GM19099 (cell line): ENCODE data around the gene POLA1.

ENCODE experiments used
- POLR2A ChIP-seq: IDR thresholded peaks from 3 replicates; pipeline ENCODE4 v1.6.1; 2011; ENCODE audit warnings: low read depth; ENCODE audit not compliant: insufficient read length; ENCODE audit errors: extremely low read depth

Gene POLA1, protein sequence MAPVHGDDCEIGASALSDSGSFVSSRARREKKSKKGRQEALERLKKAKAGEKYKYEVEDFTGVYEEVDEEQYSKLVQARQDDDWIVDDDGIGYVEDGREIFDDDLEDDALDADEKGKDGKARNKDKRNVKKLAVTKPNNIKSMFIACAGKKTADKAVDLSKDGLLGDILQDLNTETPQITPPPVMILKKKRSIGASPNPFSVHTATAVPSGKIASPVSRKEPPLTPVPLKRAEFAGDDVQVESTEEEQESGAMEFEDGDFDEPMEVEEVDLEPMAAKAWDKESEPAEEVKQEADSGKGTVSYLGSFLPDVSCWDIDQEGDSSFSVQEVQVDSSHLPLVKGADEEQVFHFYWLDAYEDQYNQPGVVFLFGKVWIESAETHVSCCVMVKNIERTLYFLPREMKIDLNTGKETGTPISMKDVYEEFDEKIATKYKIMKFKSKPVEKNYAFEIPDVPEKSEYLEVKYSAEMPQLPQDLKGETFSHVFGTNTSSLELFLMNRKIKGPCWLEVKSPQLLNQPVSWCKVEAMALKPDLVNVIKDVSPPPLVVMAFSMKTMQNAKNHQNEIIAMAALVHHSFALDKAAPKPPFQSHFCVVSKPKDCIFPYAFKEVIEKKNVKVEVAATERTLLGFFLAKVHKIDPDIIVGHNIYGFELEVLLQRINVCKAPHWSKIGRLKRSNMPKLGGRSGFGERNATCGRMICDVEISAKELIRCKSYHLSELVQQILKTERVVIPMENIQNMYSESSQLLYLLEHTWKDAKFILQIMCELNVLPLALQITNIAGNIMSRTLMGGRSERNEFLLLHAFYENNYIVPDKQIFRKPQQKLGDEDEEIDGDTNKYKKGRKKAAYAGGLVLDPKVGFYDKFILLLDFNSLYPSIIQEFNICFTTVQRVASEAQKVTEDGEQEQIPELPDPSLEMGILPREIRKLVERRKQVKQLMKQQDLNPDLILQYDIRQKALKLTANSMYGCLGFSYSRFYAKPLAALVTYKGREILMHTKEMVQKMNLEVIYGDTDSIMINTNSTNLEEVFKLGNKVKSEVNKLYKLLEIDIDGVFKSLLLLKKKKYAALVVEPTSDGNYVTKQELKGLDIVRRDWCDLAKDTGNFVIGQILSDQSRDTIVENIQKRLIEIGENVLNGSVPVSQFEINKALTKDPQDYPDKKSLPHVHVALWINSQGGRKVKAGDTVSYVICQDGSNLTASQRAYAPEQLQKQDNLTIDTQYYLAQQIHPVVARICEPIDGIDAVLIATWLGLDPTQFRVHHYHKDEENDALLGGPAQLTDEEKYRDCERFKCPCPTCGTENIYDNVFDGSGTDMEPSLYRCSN (N-terminal part only)

DNA sequence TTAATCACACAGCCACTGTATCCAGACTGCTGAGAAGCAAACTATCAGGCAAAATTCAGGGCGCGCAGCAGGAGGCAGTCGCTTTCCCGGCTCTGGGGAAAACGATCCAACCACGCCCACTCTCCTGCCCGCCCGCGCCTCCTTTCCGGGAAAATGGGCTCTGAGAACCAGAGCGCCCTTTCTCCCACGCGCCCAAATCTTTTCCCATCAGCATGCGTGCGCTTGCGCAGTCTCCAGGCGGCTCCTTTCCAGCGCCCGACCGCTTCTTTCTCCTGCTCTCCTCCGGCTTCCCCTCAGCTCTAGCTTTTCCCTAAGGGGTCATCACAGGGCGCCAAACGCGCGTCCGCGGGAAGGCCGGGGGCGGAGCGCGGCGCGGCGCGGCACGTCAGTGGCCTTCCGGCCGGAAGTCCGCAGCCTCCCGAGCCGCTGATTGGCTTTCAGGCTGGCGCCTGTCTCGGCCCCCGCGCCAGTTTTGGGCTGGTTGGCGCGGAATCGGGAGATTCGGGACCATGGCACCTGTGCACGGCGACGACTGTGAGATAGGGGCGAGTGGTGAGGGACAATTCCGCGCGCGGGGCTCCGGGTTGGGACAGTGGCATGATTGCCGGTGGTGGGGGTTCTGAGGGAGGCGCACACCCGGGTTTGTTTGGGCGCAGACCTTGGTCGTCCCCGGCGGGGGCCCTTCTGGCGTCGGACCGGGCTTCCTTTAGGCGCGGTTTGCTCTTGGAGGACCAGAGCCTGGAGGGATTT is at the start of gene POLA1:
TSS of gene POLA1 (plus strand) at position 466 of the 750 bp plus-strand sequence. CDS start at position 510, 44 bp downstream.
- TF ChIP-seq POLR2A, result peak; percentile 64

DNA sequence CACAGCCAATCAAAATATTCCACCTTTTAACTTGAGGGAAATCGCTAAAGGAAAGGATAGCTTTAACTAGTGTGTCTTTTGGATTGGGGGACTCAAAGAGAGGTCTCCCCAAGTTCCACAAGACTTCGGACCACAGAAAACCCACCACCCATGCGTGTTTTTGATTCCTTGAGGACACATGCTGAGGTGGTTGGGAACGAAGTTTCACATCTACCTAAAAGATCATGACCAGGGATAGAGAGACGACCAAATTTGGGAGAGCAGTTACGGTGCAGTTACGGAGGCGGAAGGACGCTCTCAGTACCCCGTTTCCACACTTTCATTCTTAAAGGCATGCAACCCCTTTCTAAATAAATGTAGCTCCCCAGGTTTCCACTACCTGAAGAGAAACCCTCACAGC is 47.7 kb upstream of the POLA1 start:
- TF ChIP-seq POLR2A, result no peak

DNA sequence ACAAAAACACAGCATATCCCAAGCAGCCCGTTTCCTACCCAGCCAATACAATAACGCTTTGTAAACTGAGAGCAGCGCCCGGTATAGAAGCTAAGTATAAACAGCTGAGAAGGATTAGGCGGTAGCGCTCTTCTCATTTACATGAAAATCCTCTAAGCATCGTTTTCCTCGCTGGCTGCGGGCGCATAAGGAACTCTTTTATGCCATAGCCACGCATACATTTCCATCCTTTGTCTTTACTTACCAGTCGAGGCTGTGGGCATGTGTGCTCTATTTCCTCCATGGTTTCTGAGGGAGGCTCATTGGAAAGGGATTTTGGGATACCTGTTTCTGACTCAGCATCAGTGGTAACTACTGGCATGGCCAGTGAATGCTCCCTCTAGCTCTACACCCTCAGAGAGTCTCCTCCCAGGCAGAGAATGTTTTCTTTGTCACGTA is 47.0 kb upstream of the POLA1 start:
- TF ChIP-seq POLR2A, result no peak

DNA sequence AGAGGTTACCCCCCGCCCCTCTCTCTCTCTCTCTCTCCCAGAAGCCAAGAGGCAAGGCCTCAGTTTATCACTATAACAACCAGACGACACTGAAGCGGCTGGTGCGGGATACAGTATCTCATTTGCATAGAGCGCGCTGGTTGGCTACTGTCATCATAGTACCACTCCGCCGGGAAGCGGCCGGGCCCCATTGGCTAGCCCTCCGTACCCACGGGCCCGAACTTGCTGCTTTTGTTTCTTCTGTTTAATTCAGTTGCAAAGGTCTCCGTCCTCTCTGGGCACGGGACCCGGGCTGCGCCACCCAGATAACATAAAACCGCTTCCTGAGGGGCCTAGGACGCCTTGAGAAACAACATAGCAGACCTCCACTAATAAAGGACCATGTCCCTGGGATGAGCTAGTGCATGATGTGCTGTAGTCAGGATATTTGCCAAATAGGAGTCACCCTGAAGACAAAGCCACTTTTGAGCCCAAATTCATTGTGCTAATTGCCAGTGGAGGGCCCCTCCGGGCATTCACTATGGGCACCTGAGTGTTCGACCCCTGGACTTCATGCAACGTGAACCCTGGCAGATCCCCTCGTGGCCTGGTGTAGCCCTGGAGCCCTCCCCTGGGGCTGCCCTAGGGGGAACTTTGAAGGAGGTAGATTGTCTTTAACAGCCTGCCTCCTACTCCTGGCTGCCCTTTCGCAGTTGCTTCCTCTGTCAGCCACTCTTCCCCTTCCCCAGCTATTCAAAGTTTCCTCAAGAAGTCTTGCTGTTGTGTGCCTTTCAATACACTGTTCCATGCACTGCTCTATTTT is 46.3 kb upstream of the POLA1 start, which contains the start of gene PCYT1B:
TSS of gene PCYT1B (minus strand) at position 91 of the 802 bp plus-strand sequence. CDS start 242 bp downstream, outside the sequence.
- TF ChIP-seq POLR2A, result no peak

DNA sequence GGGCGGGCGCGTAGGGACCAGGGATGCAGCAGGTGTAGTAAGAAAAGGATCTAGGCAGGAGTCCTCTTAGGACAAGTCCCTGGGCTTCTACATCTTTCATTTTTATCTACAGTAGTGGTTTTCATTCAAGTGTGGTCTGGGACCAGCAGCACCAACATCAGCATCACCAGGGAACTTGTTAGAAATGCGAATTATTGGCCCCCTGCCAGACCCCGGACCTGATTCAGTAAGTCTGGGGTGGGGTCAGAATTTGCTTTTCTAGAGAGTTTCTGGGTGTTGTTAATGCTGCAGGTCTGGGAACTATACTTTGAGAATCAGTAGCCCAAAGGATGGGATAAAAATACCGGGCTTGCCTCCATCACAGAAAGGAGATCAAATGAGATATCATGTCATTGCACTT is 45.2 kb upstream of the POLA1 start:
- no peak for TF ChIP-seq POLR2A

DNA sequence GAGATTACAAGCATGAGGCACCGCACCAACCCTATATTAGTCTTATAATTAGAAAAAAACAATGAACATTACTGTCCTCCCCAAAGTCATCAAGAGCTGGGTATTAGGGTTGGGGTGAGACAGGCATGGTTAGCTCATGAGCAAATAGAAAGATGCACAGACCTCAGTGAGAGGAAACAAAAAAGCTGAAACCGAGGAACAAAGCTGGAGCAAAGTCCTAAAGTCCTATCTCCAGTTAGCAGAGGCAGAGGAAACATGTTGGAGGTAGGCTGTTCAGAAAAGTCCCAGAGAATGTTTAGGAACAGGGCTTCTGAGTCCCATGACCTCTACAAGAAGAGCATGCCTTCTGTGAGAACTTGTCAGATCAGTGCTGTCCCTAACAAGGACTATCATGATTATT is 41.9 kb upstream of the POLA1 start:
- TF ChIP-seq POLR2A, result no peak

DNA sequence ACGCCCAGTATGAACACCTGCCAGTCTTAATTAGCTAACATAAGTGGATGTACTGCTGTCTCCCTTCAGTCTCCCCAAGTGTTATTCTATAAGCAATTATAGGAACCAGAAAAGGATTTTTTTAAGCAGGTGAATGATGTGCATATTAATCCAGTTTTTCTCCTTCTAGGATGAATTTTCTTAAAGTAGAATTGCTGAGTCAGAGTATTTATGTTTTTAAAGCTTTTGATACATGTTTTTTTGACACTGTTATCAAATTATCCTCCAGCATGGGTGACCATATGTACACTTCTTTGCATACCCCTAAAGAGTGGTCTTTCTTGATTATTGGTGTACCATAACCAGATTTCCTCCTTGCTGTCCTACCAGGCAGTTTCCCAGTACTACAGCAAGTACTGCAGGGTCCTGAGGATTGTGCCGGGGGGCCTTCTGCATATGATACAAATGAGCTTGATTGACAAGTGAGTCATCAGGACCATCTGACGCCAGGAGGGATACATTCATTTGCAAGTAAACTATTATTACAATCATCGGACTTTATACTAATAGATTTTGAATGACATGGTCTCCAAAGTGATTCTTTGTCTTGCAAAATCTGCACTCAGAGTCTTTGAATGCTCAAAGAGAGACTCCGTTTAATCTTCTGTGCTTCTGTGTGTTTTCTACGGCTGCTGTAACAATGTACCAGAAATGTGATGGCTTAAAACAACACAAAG is 35.9 kb upstream of the POLA1 start:
- TF ChIP-seq POLR2A, result no peak

DNA sequence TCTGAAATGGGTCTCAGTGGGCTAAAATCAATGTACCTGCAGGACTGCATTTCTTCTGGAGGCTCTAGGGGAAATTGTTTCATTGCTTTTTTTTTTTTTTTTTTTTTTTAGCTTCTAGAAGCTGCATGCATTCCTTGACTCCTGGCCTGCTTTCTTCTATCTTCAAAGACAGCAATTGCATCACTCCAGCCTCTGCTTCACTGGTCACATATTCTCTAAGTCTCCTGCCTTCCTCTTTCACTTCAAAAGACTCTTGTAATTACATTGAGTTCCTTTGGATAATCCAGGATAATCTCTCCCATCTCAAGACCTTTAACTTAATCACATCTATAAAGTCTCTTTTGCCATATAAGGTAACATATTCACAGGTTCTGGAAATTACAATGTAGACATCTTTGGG is 35.3 kb upstream of the POLA1 start:
- no peak for TF ChIP-seq POLR2A

DNA sequence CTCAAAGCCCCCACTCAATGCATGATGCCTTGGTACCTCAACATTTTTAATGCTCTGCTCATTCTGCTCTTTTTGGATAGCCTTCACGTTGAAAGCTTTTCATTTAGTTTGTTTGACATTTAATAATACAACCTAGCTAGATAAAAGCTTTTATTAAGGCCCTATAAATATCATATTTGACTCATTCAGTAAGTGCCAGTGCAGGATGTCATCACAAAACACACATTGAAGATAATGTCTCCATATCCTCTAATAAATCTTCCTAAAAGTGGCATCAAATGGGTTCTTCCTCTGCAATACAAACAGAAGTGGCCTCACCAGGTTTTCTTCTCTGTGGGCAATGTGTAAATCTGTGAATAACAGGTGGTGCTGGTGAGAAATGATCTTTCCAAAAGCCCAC is 34.6 kb upstream of the POLA1 start:
- TF ChIP-seq POLR2A, result no peak

DNA sequence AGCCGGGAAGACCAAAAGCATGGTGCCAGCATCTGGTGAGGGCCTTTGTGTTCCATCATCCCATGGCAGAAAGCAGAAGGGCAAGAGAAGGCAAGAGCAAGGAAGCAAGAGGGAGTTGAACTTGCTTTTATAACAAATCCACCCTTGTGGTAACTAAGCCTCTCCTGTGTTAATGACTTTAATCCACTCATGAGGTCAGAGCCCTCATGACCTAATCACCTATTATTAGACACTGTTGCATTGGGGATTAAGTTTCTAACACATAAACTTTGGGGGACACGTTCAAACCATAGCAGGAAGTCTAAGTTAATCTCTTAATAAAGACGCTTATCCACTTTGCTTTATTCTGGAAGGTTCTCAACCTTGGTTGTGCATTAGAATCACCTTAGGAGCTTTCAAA is 34.1 kb upstream of the POLA1 start:
- no peak for TF ChIP-seq POLR2A

DNA sequence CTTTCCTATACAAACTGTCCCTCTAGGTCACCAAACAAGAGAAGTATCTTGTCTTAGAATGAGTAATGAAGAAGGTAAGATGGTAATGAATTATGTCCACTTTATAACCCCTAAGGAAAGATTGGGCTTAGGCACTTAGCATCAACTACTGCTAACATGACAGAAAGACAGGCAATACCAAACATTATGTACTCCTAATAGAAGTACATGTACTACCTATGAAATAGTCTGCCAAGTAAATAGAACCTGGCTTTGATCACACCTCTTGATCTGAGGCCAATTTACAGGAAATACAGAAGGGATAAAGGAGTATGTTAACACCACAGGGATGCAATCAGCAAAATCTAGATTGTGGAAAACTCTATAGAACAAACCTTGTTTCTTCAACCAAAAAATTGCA is 32.4 kb upstream of the POLA1 start:
- TF ChIP-seq POLR2A, result no peak

DNA sequence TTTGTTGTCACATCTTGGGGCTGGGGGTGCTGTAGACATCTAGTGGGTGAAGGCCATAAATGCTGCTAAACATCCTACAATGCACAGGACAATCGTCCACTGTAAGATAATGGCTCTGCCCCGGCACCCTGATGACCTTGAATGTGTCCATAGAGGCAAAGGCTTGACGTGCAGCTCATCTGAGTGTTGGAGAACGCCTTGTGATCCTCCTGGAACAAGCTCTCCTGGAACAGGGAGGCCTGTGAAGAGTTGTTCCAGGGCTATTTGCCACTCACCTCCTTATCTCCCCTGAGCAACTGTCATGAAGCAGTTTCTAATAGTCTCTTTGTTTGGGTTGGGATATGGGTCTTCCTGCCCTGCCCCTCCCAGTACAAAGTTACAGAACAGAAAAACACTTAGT is 31.4 kb upstream of the POLA1 start:
- no peak for TF ChIP-seq POLR2A

DNA sequence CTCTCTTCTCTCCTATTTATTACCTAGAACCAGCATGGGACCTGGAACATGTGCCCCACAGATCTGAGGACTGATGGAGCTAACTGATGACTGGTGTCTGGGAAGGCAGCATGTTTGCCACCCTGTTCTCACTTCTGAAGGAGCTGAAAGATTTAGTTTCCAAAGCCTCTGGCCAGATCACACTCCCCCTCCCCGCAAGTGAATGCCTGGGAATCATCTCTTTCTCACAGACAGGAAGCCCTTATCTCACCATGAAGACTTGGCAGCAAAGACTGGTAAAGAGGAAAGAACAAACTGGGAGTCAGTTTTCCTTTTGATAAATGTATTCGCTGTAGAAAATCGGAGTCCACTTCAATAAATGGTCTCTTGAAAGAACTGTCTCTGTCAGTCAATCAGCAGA is 25.6 kb upstream of the POLA1 start:
- TF ChIP-seq POLR2A, result no peak

DNA sequence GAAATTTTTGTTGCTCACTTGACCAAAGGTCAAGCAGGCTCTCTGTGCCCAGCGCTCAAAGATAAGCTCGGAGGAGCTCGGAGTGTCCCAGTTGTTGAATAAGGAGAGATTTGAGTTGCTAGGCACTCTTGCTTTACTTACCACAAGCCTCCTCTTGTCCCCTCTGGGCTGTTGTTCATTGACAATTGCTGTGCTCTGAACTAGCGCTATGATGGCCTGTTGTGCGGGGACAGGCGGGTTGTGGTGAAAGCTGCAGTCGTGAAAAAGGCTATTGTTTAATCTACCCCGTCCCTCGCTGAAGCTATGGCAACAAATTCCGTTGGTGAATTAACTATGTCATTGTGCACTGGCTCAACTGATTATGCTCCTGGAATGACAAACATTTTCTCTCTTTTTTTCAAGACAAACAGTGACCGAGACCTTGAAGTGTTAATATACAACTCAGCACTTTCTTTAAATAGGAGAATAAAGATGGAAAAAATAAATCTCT is 21.0 kb upstream of the POLA1 start:
- no peak for TF ChIP-seq POLR2A
